ENCODE measurements around the gene ANAPC4.

Gene ANAPC4

DNA sequence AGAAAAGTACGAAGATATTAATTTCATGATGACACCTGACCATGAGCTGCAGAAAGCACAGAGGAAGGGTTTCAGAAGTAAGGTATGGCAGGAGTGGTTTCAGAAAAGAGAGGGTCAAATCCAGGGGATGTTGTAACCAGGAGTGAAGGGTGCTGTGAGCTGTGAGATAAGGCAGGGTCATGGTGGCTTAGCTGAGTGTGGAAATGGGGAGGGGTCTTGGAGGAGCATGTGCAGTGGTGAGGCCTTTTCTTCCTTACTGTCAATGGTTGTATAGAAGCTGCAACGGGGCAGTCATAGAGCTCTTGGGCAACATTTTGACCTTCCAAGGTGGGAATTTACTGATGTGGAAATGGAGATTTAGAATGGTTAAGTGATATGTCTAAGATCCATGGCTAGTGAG is 2.5 kb downstream of the ANAPC4 start:
- FAIRE-seq = no peak

- FAIRE-seq = no peak
Measured at GRCh38 chr4:25383647-25384046, 6.6 kb downstream of the ANAPC4 start.

DNA sequence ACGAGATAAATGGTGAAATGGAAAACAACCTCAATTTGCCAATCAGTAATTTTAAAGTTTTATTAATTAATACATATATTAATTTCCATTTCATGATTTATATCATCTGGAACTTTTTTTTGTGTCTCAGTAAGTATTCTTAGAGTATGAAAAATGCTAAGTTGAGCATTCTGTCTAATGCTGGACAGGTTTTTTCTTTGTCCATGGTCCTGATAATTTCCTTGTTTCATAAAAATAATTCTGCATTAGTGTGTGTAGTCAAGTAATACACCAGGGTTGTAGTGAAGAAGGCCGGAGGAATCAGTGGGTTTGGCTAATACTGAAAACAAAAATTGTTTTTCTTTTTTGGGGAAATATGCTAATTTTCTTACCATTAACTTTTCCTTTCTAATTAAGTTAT is 9.9 kb downstream of the ANAPC4 start:
- no peak for FAIRE-seq

- FAIRE-seq = no peak
Measured at GRCh38 chr4:25397305-25397704, 20.2 kb downstream of the ANAPC4 start.

DNA sequence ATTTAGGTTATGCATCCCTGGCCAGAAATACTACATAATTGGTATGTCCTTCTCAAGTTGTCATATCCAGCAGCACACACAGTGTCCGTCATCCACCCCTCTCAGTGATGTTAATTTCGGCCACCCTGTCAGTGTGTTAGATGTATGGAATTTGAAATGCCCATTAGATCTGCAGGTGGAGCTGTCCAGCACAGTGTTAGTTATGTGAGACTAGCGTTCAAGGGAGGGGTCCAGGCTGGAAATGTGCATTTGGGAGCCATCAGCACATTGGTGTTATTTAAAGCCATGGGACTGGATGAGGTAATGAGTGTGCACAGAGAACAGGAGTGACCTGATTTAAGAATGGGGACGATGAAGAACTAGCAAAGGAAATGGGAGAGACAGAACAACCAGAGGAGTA is 22.4 kb downstream of the ANAPC4 start:
- FAIRE-seq = no peak

GRCh38 chr4:25401066-25401465 is 24.0 kb downstream of the ANAPC4 start:
- FAIRE-seq = no peak

DNA sequence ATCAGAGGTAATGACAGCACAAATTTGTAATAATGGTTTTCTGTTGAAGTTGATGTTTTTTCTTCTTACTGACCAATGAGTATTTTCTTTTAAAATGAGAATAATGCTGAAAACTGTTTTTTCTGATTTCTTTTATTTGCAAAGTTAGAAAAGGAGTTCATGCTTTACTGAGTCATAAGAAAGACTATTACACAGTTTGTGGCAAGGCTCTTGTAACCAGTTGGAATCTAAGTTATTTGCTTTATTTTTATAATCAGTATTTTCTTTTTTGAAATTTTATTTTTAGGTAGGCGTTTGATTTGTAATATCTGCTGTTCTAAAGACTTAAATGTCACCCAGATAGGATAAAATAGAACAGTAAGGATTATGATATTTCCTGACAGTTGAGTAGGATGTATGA is 25.5 kb downstream of the ANAPC4 start:
- FAIRE-seq = no peak

DNA sequence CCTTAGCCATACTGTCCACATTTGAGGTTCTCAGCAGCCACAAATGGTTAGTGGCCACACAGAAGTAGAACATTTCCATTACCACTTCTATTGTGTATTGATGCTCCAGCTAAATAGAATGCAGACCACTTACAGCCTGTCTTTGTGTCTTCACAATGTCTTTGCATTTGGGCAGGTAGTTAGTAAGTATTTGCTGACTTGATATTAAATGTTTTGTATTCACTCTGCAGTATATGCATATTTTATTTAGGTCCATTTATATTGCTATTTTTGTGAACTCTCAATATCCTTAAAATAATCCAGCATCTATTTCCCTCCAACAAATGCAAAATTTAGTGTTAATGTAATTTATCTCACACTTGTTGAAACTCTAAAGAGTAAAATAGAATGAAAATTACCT is 26.6 kb downstream of the ANAPC4 start:
- no peak for FAIRE-seq

DNA sequence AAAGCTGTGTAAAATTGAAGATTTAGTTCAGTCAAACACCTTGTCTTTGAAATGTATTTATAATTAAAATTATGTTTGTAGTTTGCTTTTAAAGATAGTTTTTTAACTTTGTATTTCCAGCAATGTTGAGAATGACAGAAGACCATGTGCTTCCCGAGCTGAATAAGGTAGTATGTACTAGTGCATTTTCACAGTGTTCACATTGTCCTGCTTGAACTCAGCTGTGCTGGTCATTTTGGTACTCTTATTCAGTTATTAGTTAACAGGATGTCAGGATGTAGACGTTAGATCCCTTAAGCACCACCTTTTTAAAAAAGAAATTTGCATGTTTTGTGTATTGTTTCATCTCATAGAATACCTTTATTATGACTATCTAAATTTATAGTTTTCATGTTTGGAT is 28.4 kb downstream of the ANAPC4 start:
- FAIRE-seq = no peak

- FAIRE-seq = no peak
Measured at GRCh38 chr4:25406081-25406692, 29.1 kb downstream of the ANAPC4 start.

- no peak for FAIRE-seq
Measured at GRCh38 chr4:25410820-25411529, 33.9 kb downstream of the ANAPC4 start.

GRCh38 chr4:25413261-25413660 is 36.2 kb downstream of the ANAPC4 start:
- FAIRE-seq = no peak

DNA sequence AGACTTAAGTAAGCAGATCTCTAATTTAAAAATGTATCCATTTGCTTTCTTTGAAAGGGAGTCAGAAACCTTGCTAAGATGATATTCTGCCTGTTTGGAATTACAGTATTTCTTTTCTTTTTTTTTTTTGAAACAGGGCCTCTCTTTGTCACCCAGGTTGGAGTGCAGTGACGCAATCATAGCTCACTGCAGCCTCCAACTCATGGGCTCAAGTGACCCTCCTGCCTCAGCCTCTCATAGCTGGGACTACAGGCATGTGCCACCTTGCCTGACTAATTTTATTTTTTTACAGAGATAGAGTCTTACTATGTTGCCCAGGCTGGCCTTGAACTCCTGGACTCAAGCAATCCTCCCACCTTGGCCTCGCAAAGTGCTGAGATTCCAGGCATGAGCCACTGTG is 40.0 kb downstream of the ANAPC4 start:
- FAIRE-seq = no peak

DNA sequence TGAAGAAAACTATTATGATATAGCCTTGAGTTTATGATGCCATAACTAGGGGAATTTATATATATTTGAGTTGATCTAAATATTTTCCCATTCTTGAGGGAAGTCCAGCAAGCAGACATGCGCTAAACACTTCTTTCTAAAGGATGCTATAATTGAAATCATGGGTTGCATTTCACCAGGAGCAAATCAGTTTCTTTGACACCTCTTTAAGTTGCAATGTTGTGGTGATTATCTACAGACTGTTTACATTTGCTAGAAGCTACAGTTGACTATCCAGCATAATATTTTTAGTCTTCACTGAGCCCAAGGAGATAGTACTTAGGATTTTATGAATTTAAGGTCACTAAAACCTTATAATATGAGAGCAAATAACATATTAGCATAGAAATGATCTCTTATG is 43.9 kb downstream of the ANAPC4 start:
- FAIRE-seq = no peak

DNA sequence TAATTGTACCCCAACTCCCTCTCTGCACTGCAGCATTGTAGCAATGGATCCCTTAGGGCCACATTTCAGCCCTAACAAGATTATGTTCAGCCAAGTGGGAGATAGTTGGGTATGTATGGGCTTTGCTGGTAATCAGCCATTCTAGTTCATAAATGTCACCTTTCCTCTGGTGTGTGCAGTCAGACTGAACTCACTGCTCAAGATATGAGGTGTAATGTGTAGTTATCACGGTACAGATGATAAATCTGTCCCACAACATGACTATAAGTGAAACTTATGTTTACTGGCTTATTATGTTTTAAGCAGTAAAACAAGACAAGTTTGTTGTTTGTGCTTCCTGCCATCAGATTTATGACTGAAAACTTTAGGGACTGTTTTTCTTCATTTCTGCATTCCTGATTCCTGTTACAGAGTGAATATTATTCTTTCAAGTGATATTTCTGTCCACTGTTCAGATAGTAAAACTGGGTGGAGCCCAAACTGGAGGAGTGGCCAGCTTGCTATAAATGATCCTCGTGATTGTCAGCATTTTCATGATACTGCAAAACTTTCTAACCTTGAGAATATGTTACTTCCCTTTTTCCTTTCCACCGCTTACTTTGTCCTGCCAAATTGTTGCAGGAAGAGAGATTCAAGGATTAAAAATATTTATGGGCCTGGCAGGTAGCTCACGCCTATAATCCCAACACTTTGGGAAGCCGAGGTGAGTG is 44.9 kb downstream of the ANAPC4 start:
- no peak for FAIRE-seq

DNA sequence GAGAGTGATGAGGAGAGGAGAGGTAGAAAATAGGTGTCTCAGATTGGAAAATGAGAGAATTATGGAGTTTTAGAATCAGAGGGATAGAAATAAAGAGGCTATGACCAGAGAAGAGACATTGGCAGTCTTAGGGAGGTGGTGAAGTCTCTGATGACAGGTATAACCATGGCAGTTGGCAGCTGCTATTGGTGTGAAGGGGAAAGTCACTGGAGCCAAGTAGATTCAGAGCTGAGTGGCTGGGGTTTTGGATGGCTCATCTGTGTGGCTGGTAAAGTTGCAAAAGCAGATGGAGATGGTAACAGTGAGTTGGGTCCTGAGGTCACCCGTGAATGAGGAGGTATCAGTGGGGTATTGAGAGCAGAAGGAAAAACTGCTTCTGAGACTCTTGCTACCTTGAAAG is 46.5 kb downstream of the ANAPC4 start:
- no peak for FAIRE-seq

DNA sequence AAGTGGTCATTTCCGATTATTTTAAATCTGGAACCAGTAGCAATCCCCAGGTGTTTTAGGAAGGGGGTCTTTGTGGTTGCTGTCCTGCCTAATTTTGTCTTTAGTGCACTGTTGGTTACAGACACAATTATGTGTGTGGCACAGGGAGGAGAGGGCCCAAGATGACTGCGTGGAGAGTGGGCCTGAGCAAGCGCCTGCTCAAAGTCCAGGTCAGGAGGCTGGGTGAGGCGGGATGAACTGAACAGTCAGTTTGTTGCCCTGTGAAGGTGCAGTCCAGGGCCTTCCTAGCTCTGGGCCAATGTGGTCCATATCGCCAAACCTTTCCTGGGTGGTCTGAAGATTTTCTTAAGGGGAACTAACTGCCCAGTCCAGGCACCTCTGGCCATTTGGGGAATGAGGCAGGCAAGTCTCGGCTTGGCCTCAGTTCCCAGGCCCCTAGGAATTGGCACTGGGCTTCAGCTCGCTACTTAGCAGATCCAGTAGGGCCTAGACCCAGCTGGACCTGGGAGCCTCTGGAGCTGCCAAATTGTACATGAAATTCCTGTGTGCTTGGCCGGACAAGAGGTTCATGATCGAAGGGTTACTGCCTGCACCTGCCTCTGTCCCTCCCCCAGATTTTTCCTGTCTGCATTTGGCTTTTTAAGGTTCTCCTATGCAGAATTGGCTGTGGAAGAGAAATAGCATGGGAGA is 47.6 kb downstream of the ANAPC4 start:
- FAIRE-seq = no peak

GRCh38 chr4:25425361-25425760 is 48.3 kb downstream of the ANAPC4 start:
- no peak for FAIRE-seq

GRCh38 chr4:25427871-25428270 is 50.8 kb downstream of the ANAPC4 start:
- FAIRE-seq = no peak

DNA sequence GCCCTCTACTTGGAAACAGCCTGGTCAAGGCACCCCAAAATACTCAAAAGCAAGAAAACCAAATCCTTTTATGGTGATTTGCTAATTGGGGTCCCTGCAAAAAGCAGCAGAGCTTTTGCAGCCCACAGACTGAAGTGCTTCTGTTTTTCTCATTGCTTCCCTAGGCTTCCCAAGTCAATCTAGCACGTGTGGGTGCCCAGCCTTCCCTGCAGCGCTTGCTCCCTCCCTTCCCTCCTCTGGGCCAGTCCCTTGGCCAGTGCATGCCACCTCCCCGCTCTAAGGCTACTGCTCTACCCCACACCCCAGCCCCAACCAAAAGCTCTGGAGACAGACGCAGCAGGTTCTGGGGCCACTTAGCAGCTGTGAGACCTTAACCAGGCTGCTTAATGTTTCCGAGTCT is 53.6 kb downstream of the ANAPC4 start:
- no peak for FAIRE-seq

DNA sequence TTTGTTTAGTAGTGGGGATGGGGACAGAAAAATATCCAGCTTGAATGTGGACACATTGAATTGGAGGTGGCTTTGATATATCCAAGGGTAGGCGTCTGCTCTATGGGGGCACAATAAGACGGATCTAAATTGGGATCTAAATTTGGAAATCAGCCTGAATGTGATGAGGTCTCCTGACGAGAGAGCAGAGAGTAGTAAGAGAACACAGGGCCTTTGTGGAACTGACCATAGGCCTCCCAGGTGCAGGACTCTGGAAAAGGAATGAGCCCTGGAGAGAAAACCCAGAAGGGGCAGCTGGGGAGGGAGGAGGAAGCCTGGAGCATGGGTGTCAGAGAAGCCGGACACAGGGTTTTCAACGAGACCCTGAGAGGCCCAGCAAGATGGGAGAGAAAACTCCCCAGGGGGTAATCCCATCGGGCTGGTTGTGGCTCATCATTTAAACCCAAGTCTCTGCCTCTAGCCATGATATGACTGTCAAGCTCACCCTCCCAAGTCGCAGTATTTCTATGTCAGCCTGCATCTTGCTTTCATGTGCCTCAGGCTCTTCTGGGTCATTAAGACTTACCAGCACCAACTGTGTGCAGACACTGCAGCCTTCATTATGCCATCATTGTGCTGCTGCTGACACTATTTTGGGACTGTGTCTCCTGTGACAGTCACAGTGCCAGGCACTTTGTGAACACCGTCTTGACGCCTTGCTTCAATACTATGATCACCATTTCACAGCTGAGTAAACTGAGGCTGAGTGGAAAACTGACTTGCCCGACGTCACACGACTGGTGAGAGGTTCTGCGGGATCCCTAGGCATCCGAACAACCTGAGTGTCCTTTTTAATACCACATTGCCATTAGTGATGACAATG is 57.1 kb downstream of the ANAPC4 start:
- FAIRE-seq = no peak

DNA sequence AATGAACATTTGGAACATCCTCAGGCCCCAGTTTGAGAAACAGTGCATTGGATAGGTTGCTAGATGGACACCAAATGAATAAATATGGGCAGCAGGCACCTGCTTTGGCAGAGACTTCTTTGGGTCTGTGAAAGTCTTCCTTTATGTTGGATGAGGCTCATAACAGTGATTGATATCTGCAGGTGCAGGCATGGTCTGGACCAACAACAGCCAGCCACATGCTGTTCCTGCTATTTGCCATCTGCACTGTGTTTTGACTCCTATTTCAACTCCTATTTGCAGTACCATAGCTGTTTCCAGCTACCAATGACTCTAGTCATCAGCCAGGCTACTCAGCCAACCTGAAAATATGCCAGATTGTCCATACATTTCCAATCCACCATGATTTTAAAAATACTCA is 60.9 kb downstream of the ANAPC4 start:
- no peak for FAIRE-seq

Data from endometrium (tissue), 2 donors.